Thoracic aorta (tissue), 2 donors: ENCODE data around the gene PARD3. TPM values are rescaled to one million over a fixed set of nuclear protein-coding genes. Genes with fewer than 3 reads are reported as not detected.

Experiments
- ATAC-seq: fragments of 150-250 bp; one replicate; pipeline ENCODE4 v1.8.0; 2017; ENCODE audit warnings: low read depth; ENCODE audit not compliant: insufficient number of reproducible peaks, low FRiP score
- DNase-seq: peaks from one replicate; pipeline ENCODE4 v3.0.0-alpha.2; 2020; ENCODE audit warnings: low spot score
- H3K27ac ChIP-seq, 2 donors: fragments of 200-600 bp; sonication (generic); 1 replicate in 1 of 2; 2 replicates in 1 of 2; pipeline ENCODE4 v1.5.1; 2016; ENCODE audit warnings: mild to moderate bottlenecking in 2 of 2, moderate library complexity in 2 of 2
- H3K27me3 ChIP-seq: fragments of 200-600 bp; sonication (generic); replicated peaks from 2 replicates; pipeline ENCODE4 v1.6.0; 2016; ENCODE audit warnings: mild to moderate bottlenecking; ENCODE audit not compliant: insufficient read depth
- H3K36me3 ChIP-seq: fragments of 200-600 bp; sonication (generic); one replicate; pipeline ENCODE4 v1.5.1; 2016
- H3K4me1 ChIP-seq, 2 donors: fragments of 200-600 bp; sonication (generic); 1 replicate in 1 of 2; 2 replicates in 1 of 2; pipeline versions ENCODE4 v1.5.1 to v1.6.0; 2016; ENCODE audit warnings: low read depth in 2 of 2, mild to moderate bottlenecking in 1 of 2; ENCODE audit not compliant: control insufficient read depth in 1 of 2
- H3K4me3 ChIP-seq: fragments of 200-600 bp; sonication (generic); 2 replicates; pipeline ENCODE4 v1.5.1; 2016; ENCODE audit warnings: mild to moderate bottlenecking
- H3K9me3 ChIP-seq: fragments of 200-600 bp; sonication (generic); 2 replicates; pipeline ENCODE4 v1.5.1; 2016
- total RNA-seq, 2 donors: library from RNA; depleted of rRNA; stranded (reverse); fragments of >200 nt; gene quantifications; one replicate each; pipeline versions ENCODE4 v1.1.0 to v1.2.3, GENCODE V29; 2016
- TF ChIP-seq, protein P1 (sequence below): fragments of 200-600 bp; sonication (generic); IDR thresholded peaks from one replicate; pipeline ENCODE4 v1.5.1; 2019; ENCODE audit warnings: antibody characterized with exemption

Gene PARD3
- total RNA-seq, 2 donors from 2014 or later = 16.7 to 34.5 TPM

DNA sequence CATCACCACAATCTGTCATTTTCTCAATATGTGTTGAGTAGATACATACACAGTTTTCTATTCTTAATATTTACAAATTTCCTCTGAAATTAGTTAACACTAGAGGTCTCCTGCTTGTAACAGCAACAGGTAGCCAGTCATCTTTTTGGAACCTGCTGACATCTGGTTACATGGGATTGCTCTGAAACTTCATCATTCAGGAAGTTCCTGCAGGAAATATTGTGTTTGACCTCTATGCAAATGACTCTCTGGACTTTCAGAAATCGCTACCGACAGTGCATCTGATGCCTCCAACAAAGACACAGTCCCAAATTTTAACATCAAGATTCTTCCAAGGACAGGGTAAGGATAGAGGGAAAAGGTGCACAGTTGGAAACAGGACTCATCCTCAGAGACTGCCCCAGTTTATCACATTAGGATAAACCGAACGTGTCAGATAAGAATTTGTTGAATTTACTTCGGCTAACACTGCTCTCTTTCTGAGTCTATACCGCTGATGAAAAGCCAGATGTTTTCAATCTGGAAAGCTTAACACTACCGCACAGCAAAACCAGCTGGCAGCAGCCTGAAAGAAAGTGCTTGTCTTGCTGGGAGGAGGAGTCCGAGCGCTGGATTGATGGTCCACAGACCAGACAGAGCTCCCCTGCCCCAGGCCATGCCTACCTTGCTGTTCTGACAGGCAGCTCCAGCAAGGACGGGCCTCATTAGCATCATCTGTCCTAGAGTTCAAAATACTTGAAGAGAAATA lies 633.4 kb downstream of the PARD3 start:
- Histone ChIP-seq H3K27me3 (no peaks in the 10 kb centered on the region), H3K4me3 (no peak overlapping the region), H3K9me3 (no peaks in the 10 kb centered on the region), H3K27ac (no peak overlapping the region), H3K4me1 (peaks cover 3 to 9% of the 10 kb centered on the region in 2 donors), H3K36me3 (no peaks in the 10 kb centered on the region)
- DNase-seq (no peak), ATAC-seq (no peak)
- TF ChIP-seq, protein P1, sequence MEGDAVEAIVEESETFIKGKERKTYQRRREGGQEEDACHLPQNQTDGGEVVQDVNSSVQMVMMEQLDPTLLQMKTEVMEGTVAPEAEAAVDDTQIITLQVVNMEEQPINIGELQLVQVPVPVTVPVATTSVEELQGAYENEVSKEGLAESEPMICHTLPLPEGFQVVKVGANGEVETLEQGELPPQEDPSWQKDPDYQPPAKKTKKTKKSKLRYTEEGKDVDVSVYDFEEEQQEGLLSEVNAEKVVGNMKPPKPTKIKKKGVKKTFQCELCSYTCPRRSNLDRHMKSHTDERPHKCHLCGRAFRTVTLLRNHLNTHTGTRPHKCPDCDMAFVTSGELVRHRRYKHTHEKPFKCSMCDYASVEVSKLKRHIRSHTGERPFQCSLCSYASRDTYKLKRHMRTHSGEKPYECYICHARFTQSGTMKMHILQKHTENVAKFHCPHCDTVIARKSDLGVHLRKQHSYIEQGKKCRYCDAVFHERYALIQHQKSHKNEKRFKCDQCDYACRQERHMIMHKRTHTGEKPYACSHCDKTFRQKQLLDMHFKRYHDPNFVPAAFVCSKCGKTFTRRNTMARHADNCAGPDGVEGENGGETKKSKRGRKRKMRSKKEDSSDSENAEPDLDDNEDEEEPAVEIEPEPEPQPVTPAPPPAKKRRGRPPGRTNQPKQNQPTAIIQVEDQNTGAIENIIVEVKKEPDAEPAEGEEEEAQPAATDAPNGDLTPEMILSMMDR = no peak

DNA sequence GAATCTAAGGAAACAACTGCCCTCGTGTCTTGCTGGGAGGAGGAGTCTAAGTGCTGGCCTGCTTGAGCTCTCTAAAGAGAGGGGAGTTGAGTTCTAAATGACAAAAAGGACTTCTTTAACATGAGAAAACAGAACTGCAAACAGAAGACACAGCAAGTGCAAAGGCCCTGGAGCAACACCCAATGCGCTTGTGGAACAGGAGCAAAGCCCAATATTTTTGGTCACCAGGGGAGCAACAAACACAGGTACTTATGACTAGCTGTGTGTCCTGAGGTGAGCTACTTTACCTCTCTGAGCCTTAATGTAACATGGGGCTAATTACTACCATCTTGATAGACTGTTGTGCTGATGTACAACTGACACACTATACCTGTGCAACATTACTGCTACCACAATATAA lies 634.3 kb downstream of the PARD3 start:
- H3K4me3 ChIP-seq = no peak overlapping the region
- H3K9me3 ChIP-seq = no peaks in the 10 kb centered on the region
- H3K27ac ChIP-seq = no peak overlapping the region
- H3K4me1 ChIP-seq = peaks cover 3 to 9% of the 10 kb centered on the region in 2 donors
- TF ChIP-seq, protein P1 = no peak
- no peaks in the 10 kb centered on the region for H3K27me3 ChIP-seq
- DNase-seq (no peak), ATAC-seq (no peak)
- H3K36me3 ChIP-seq = no peaks in the 10 kb centered on the region

DNA sequence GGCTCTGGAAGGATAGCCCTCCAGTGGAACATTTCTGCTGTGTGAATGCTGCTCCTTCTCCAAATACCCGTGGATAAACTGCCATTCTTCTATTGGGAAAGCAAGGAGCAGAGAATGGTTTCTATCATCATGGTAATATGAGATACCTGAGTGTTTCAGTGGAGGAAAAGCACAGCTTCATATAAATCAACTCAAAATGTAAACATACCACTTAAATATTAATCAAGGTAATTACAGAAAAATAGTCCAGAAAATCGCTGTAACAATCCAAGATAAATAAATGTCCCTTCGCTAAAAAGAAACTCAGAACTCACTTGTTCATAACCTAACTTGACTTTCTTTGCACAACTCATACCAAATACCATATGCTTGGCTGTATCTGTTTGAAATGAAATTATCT lies 635.8 kb downstream of the PARD3 start:
- TF ChIP-seq, protein P1 = no peak
- H3K27me3 ChIP-seq = no peaks in the 10 kb centered on the region
- no peak overlapping the region for H3K27ac ChIP-seq
- no peaks in the 10 kb centered on the region for H3K36me3 ChIP-seq
- H3K4me3 ChIP-seq = no peak overlapping the region
- no peaks in the 10 kb centered on the region for H3K4me1 ChIP-seq
- H3K9me3 ChIP-seq = no peaks in the 10 kb centered on the region
- no peak for ATAC-seq
- DNase-seq = no peak

DNA sequence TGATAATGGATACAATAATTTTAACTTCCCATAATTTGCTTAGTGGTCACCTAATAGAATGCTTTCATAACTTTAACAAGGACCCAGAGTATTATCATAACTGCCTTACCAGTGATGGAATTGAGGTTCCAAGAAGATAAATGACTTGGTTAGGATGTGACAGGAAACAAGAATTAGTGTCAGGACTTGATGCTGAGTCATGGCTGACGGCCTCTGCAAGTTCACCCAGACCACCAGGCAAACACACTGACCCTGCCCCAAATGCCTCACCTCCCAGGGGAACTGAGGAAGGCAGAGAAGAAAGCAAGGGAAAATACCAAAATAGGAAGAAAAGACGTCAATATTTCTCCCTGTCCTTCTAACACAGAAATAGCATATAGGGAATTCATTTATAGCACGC lies 636.3 kb downstream of the PARD3 start:
- ATAC-seq (no peak), DNase-seq (no peak)
- Histone ChIP-seq H3K4me3 (no peak overlapping the region), H3K4me1 (no peaks in the 10 kb centered on the region), H3K36me3 (no peaks in the 10 kb centered on the region), H3K27ac (no peak overlapping the region), H3K9me3 (no peaks in the 10 kb centered on the region), H3K27me3 (no peaks in the 10 kb centered on the region)
- TF ChIP-seq, protein P1 = no peak

DNA sequence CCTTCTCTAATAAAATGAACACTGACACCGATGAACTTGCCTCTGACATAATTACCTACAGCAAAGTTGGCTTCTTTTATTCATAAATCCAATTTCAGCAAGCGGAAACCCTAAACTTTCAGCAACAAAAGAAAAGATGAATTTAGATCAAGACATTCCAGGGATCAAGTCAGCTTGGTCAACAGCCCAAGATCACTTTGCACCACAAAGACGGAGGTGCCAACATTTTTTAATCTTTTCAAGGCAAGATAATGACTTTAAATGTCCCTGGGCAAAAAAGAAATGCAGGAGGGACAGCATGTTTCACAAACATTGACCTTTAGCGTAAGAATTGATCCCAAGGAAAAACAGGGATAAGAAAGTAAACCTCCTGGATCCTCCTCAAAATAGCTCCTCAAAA lies 636.9 kb downstream of the PARD3 start:
- Histone ChIP-seq H3K4me1 (no peaks in the 10 kb centered on the region), H3K27me3 (no peaks in the 10 kb centered on the region), H3K27ac (no peak overlapping the region), H3K36me3 (no peaks in the 10 kb centered on the region), H3K4me3 (no peak overlapping the region), H3K9me3 (no peaks in the 10 kb centered on the region)
- TF ChIP-seq, protein P1 = no peak
- no peak for DNase-seq
- no peak for ATAC-seq
